ENCODE results near the gene PLXNA1.

Gene PLXNA1

DNA sequence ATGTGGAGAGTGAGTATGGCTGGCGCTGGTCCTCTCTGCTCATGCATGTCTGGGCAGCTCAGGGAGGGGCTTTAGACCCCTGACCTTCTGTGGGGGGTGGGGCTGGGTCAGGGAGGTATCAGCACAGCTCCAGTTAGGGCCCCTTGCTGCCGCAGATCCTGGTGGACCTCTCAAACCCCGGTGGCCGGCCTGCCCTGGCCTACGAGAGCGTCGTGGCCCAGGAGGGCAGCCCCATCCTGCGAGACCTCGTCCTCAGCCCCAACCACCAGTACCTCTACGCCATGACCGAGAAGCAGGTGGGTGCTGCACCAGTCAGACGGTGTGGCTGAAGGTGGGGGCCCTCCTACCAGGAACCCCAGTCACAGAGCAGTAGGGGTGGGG, 20.2 kb downstream of the PLXNA1 start:
- no peak for DNase-seq

DNA sequence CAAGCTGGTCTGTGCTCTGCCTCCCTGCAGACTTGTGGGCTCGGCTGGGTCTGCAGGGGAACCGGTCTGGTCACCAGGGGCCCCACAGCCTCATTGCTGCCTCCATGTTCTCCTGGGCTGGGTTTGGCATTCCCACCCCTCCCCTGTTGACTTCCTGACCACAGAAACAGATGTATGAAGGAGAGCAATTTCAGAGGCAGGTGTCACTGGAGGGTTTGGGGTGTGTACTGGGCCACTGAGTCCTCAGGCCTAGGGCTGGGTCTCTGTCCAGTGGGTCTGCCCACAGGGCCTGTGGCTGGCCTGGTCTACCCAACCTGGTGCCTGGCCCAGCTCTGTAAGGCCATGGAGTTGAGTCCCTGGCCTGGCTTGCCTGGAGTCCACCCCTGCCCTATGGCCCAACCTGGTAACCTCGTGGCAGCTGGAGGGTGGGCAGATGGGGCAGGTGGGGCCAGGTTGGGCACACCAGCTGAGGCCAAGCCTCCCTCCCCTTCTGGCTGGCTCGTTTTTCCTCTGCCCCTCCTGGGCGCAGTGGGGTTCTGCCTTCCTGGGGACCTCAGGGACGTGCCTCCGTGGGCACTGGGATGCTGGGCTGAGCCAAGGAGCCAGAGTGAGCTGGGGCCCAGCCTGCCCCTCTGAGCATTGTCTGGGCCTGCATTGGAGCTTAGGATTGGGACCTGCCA, 20.8 kb downstream of the PLXNA1 start:
- no peak for DNase-seq

DNA sequence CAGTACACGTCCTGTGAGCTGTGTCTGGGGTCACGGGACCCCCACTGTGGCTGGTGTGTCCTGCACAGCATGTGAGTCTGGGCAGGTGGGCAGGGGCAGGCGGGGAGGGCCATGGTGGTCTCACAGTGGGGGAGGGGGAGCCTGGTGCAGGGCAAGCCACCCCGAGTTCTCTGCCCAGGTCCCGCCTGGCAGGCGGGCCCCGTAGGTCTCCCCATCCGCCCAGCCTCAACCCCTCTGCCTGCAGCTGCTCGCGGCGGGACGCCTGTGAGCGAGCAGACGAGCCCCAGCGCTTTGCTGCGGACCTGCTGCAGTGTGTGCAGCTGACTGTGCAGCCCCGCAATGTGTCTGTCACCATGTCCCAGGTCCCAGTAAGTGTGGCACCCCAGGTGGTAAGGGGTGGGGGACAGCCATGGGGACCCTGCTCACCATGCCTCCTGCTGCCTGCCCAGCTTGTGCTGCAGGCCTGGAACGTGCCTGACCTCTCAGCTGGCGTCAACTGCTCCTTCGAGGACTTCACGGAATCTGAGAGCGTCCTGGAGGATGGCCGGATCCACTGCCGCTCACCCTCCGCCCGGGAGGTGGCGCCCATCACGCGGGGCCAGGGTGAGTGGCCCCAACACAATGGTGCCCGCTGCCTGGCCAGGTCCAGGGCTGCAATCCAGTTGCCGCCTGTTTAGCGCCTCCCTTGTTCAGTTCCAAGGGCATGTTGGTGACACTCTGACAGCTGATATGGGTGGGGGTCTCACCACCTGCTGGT, 21.9 kb downstream of the PLXNA1 start:
- no peak for DNase-seq

DNA sequence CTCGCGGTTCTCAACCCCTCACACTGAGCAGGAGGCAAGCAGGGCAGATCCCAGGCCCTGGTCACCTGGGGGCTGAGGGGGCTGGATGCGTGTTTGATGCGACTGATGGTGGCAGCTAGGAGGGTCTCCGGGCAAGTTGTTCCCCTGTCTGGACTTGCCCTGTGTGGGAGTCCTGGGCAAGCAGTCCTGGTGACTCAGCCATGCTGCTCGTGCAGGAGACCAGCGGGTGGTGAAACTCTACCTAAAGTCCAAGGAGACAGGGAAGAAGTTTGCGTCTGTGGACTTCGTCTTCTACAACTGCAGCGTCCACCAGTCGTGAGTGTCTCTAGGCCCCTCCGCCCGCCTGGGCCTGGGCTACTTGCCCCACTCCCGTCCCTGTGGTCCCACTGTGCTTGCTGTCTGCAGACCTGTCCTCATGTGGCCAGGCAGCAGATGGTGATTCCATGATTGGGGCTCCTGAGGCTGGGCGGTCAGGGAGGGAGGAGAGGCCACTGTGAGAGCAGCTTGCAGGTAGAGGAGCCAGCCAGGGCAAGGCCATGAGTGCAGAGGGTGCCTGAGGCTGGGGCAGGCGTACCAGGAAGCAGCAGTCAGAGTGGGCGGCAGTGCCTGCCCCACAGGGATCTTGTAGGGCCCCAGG, 23.1 kb downstream of the PLXNA1 start:
- no peak for DNase-seq

DNA sequence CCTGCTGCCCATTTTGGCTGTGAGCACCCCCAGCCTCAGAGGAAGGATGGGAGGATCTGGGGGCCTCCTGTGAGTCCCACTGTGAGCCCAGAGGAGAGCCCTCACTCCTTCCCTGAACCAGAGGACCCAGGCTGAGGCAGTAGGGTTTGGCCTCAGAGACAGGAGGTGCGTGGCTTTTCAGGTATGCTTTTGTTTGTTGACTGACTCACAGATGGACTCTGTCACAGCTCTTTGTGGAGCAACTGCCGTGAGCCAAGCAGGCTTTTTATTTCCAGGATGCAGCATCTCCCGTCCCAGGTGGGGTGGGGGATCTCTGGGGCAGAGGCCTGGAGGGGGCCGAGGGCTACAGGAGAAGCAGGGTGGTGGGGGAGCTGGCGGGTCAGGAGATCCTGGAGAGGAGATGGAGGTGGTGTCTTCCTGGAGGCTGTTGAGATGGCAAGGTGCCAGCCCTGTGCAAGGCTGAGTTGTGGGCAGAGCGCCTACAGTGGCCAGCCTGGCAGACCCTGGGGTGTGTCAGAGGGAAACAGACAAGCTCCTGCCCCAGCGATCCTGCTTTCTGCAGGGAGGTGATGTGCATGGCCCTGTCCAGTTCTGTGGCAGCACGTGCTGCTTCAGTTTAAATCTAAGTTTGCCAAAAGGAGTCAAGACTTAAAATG, 24.0 kb downstream of the PLXNA1 start:
- DNase-seq: no peak

DNA sequence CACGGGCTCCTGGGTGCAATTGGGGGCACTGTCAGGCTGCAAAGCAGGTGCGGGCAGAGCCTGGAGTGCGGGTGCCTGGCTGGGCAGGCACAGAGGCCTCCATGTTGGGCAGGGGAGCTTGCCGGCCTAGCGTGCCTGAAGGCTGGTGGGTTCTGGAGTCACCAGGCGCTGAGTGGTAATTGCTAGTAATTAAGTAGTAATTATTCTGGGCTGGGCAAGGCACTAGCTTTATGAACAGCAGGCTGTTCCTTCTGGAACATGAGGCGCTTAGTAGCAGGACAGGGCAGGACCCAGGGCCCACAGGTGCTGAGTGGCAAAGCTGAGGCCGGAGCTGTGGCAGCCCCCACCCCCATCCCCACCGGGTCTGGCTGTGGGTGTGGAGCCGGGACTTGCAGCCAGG, 25.3 kb downstream of the PLXNA1 start:
- no peak for DNase-seq

DNA sequence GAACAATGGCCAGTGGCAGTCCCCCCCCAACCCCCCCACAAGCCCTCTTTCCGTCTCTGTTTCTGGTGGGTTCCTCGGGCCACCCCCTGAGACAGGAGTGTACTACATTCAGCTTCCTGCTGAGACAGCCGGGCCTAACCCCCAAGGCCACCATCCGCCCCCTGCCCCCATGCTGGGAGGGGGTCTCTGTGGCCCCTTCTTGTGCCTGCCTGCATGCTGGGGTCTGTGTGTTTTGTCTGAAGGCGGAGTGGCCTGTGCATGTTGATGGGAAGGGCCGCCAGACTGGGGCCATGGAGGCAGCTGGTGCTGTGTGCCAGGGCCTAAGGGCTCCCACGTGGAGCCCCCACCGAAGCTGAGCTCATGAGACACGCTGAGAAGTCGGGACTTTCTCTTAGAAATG, 26.6 kb downstream of the PLXNA1 start:
- DNase-seq: no peak

DNA sequence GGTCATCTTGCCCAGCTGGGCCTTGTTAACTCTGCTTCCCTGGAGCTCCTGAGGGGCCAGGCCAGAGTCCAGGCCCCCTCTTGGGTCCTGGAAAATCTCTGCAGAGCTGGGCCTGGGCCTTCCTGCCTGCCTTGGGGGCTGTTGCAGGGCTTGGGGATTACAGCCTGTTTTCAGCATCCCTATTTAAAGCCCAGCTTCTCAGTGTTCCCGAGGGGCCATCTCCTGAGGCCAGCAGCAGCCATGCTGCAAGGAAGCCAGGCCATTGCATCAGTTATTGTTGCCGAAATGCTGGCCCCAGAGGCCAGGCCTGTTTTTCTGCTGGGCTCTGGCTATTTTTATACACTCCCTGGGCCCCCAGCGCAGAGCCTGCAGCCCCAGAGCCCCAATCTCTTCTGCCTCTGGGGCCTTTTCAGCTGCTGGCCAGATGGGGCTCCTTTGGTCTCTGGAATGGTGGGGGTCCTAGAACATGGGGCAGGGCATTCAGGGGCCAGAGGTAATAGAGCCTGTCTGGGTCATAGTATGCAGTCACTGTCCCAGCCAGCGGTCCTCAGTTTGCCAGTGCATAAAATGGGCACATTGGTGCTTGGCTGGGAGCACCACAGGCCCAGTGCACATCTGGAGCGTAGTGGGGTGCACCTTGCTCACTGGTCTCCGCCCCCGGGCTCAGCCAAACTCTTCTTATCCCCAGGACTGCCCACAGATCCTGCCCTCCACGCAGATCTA, 28.5 kb downstream of the PLXNA1 start:
- no peak for DNase-seq

DNA sequence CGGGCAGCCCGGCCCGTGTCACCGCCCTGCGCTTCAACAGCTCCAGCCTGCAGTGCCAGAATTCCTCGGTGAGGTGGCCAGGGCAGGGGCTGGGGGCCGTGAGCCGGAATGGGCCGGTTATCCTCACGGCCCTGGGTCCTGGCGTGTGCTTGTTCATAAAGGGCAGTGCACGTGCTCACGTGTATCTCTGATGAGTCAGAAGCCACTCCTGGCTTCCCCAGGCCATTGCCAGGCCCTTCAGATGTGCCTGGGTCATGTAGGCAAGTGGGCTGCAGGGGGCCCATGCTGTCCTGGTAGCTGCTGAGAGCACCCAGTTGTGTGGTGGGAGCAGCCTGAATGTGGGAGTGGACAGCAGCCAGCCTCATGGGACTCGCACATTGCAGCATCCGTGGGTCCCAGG, 29.2 kb downstream of the PLXNA1 start:
- no peak for DNase-seq

DNA sequence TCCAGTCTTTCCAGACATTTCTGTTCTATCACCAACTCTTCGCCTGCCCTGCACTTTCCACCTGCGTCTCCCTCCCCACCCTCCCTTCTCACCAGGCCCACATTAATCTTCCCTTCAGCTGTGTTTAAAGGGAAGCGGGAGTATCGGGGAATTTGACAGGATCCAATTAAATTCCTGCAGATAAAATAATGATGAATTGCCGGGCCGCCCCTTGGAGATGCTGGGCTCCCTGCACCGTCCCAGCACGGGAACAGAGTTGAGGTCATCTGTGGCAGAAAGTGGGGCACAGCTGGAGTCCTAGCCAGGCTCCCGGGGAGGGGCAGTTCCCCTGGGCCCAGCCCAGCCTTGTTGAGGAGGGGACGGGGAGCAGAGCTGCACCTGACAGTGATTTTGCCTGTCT, 30.3 kb downstream of the PLXNA1 start:
- DNase-seq: no peak

DNA sequence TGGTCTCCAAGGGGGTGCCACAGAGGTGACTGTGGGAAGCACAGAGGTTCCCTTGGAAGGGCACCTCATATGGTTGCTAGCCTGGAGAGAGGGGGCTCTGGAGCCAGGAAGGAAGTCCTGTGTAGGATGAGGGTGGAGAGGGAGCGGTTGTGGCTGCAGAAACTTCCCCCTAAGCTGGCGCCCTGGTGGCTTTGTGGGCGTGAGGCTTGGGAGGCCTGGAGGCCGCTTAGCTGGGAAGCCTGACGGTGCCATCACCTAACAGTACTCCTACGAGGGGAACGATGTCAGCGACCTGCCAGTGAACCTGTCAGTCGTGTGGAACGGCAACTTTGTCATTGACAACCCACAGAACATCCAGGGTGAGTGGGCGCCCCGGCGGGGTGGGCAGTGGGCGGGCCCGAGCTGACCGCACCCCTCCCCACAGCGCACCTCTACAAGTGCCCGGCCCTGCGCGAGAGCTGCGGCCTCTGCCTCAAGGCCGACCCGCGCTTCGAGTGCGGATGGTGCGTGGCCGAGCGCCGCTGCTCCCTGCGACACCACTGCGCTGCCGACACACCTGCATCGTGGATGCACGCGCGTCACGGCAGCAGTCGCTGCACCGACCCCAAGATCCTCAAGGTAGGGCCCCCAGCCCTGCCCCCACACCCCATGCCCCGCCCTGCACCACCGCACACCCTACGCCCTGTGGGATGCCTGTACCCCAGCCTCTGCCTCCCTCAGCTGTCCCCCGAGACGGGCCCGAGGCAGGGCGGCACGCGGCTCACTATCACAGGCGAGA, 31.0 kb downstream of the PLXNA1 start:
- DNase-seq: peak; percentile 50 to 68 (median 62)

DNA sequence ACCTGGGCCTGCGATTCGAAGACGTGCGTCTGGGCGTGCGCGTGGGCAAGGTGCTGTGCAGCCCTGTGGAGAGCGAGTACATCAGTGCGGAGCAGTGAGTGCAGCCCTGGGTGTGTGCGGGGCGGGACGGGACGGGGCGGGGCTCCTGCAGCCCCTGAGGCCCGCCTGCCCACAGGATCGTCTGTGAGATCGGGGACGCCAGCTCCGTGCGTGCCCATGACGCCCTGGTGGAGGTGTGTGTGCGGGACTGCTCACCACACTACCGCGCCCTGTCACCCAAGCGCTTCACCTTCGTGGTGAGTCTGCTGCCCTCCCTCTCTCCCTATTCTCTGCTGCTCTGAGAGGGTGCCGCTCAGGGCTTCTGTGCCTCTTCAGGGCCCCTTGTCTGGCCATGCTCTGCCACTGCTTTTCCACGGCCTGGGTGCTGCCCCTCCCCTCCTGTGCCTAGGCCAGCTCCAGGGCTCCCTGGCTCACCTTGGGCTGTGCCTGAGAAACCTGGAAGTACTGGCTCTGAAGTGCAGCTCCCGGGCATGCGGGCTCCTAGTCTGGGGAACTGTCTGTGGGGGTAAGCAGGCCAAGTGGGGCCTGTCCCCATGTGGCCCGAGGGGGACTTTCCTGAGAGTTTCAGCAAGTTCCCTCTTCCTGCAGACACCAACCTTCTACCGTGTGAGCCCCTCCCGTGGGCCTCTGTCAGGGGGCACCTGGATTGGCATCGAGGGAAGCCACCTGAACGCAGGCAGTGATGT, 31.8 kb downstream of the PLXNA1 start:
- peak; percentile 17 to 55 (median 24) for DNase-seq

DNA sequence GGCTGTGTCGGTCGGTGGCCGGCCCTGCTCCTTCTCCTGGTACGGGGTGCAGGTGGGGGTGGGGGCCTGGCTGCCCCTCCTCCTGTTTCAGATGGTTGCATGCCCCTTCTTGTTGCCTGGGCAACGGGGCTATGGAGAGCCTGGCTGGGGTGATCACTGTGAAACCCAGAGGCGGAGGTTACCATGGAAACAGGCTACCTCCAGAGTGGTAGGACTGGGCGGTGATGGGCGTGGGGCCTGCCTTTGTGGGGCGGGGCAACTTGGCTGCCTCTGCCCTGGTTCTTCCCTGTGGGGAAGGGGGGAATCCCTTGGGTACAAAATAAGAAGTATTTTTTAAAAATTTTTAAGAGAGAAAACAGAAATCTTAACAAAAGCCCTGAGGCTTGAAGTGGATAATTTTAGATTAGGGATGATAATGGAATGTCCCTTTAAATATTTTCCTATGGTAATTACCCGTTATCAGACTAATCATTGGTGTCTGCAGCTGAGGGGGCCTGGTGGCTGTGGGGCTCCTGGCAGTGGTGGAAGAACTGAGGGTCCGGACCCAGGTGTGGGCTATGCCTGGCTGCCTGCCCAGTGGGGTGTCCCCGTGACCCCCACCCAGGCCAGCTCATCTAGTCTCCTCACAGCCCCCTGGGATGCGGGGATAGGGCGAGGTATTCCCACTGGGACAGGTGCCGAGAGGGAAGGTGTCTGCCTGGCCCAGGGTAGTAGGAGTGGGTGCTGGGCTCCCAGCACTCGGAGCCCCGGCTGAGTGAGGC, 32.5 kb downstream of the PLXNA1 start:
- peak; percentile 22 to 52 (median 25) for DNase-seq

DNA sequence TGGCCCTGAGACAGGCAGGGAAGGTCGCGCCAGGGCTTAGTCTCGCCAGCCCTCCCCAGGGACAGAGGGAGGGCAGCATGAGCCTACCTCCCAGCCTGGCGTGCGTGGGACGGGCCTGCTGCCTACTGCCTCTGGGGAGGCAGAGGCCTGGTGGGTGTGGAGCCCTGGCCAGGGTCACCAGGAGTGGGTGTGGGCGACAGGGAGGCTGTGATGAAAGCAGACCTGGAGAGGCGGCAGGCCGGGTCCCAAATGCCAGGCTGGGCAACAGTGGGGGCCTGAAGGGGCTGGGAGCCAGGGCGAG, 33.1 kb downstream of the PLXNA1 start:
- DNase-seq: no peak

DNA sequence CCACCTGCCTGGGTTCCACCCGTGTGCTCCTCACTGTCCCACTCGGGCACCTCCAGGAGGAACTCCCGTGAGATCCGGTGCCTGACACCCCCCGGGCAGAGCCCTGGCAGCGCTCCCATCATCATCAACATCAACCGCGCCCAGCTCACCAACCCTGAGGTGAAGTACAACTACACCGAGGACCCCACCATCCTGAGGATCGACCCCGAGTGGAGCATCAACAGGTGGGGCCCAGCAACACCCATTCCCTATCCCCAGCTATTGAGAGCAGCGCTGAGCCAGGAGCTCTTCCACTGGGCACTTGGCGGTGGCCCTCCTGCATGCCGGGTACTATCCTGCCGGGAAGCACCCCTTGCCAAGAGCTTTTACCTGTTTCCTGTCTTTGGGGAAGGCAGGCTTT, 33.5 kb downstream of the PLXNA1 start:
- DNase-seq: no peak

DNA sequence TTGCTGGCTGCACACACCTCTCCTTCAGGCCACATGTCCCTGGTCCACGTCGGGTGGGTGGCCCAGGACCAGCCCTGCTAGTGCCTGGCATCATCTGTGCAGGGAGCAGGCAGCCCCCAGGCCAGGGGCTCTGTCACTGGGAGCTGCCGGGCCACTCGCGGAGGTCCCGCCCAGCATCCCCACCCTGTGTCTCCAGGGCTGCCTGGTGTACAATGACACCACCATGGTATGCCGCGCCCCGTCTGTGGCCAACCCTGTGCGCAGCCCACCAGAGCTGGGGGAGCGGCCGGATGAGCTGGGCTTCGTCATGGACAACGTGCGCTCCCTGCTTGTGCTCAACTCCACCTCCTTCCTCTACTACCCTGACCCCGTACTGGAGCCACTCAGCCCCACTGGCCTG, 34.3 kb downstream of the PLXNA1 start:
- DNase-seq: no peak

DNA sequence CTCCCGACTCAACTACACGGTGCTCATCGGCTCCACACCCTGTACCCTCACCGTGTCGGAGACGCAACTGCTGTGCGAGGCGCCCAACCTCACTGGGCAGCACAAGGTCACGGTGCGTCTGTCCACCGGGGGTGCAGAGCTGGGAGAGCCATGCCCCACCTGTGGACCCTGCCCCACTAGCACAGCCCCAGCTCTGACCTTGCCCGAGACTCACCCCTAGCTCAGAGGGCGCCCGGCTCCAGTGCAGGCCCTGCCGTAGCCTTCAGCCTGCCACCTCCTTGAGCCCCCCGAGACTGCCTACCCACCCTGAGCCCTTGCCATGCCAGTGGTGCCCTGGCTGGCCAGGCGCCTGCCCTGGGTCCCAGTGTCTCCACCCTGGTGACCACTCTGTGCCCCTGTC, 34.9 kb downstream of the PLXNA1 start:
- DNase-seq: no peak

DNA sequence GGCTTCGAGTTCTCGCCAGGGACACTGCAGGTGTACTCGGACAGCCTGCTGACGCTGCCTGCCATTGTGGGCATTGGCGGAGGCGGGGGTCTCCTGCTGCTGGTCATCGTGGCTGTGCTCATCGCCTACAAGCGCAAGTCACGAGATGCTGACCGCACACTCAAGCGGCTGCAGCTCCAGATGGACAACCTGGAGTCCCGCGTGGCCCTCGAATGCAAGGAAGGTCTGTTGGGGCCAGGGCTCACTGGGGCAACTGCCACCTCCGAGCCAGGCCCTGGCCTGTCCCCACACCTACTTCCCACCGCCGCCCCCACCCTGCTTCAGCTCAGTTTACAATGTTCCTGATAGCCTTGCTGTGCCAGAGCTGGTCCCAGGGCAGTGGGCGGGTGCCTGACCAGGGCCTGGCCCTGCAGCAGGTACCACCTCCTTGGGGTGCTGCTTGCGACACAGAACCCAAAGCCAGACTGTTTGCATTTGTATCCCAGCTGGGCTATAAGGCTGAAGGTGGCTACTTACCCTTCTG, 35.5 kb downstream of the PLXNA1 start:
- no peak for DNase-seq

DNA sequence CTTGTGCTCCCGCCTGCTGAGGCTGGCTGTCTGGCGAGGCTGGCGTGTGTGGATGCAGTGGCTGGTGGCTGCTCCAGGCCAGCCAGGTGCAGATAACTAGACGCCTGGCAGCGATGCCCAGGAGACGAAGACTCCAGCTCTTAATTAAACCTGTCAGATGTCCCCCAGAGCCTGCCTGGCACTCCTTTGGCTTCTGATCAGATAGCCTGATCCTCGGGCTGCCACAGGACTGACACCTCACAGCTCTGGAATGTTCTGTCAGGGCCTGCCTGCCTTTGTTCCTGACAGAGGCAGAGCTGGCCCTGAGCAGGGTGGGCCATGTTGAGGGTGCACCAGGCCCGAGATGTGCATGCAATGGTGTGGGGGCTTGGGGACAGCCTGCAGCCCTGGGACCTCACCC, 36.5 kb downstream of the PLXNA1 start:
- DNase-seq: no peak

DNA sequence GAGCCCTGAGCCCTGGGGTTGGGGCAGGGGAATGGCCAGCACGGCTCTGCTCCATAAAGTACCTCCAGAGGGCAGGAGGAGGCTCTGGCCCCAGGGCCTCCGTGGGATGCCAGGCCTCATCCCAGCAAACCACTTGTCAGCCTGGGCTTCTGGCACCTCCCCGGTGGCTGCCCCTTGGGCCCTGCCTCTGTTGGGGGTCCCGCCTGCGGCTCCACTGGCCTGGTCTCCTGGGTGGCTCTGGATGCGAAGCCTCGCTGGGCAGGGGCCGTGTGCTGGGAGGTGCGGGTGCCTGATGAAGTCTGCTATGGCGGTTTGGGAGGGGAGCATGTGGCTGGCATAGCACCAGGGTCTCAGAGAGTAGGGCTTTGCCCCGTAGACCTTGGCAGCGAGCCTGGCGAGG, 37.6 kb downstream of the PLXNA1 start:
- DNase-seq: no peak

DNA sequence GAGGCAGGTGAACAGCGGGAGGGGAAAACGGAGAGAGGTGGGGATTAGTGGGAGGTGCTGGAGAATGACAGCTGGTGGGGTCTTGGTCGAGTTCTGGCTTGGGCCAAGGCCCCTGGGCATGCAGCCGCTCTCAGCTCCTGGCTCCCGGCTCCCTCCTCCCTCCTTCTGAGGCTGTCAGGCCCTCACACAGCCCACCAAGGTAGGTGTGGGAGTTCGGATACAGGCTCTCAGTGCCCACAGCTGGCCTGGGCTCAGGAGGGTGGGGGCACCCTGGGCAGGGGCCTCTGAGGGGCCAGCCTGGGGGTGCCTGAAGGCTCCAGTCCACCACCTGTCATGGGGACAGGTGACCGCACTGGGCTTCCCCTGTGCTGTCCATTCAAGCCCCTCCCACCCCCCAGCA, 39.9 kb downstream of the PLXNA1 start:
- no peak for DNase-seq
